ENCODE measurements around the gene METAP1.
"Not testable (repeated sequence)": the region's sequence is repeated elsewhere in the genome, so short reads cannot be mapped to it uniquely, and the experiment has no call there.

Gene METAP1

DNA sequence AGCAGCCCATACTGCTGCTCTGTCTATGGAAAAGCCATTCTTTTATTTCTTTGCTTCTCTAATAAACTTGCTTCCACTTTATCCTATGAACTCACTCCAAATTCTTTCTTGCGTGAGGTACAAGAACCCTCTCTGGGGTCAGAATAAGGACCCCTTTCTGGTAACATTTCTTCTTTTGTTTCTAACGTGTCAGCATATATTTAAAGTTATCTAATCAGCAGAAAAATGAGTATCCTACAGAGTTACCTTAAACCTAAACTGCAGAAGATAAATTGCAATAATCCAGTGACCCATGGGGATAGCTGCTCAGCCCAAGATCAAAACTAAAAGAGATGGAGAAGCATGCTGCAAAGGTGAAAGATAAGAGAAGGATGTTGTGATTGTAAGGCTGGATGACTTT lies 89.1 kb downstream of the METAP1 start:
- H3K4me3 ChIP-seq (ENCODE audit: low read length), result no peak overlapping the region
- no peaks in the 10 kb centered on the region for H3K27me3 ChIP-seq (ENCODE audit: insufficient read depth, low read length)
- peaks cover 66% of the 10 kb centered on the region for H3K36me3 ChIP-seq (ENCODE audit: insufficient read depth, low read depth, low read length)
- H3K4me1 ChIP-seq (ENCODE audit: insufficient read depth, low read length), result no peaks in the 10 kb centered on the region
- H3K9ac ChIP-seq (ENCODE audit: low read depth, low read length), result no peak overlapping the region
- H3K27ac ChIP-seq (ENCODE audit: low read length), result no peak overlapping the region
- H3K9me3 ChIP-seq (ENCODE audit: insufficient read depth, low read depth, low read length), result no peaks in the 10 kb centered on the region

DNA sequence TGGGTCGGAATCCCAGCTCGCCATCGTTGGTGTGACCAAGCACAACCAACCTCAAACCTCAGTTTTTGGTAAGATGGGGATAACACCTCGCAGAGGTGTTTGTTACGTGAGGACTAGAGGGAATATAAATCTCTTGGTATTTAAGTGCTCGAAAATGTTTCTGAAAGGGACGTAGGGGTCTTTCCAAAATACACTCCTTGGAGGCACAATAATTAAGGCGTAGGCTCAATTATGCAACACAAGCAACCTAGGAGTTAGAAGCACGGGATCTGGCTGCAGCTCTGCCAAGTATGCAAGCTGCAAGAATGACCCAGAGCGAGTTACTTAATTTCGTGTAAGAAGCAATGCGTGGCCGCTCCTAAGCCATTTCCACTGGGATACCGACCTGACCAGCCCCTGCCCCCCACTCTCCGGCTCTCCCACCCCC lies 92.5 kb downstream of the METAP1 start:
- peak overlapping the region; percentile 82 for H3K27ac ChIP-seq (ENCODE audit: low read length)
- peaks cover 32% of the 10 kb centered on the region for H3K36me3 ChIP-seq (ENCODE audit: insufficient read depth, low read depth, low read length)
- peak overlapping the region; percentile 80 for H3K4me3 ChIP-seq (ENCODE audit: low read length)

DNA sequence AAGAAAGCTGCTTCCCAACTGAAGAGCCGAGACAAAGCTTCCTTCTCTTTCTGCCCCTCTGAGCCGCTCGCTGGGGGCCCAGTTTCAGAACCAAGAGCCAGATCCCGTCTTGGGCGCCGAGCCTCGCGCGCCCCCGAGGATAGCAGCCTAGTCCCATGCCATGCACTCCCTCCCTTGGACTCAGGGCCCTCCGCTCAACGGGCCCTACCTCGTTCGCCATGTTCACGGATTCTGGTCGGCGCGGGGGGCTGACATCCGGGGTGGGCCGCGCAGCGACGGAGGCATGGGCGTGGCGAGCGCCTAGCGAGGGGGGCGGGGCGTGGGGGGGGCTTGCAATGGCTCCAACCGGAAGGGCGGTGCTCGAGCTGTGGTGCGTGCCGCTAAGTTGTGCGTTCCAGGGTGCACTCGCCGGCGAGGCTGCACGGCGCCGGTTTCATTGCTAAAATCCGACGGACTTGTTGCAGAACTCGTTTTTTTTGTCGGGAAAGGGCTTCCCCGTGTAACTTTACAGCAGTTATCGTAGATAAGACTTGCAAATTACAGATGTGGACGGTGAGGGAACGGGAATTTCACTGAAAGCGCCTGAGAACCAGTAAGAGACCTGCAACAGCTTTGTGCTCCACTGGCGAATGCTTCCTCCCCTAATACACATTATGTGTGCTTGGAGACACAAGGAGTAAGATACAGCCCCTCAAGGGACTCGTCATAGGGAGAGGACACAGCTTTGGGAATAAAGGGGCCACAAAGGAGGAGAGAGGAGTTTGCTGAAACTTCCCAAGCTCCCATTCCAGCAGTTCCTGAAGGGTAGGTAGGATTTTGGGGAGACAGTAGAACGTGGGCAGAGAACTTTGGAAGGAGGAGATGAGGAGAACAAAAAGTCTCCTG lies 93.2 kb downstream of the METAP1 start, which contains the start of gene ADH5:
Gene ADH5, minus strand, starts transcription at position 308 of the 885 bp plus-strand sequence. Its CDS starts 88 bp downstream, at position 220.
- peaks cover 25% of the 10 kb centered on the region for H3K36me3 ChIP-seq (ENCODE audit: insufficient read depth, low read depth, low read length)
- peak within 1 kb of the TSS; percentile 80 for H3K4me3 ChIP-seq (ENCODE audit: low read length)
- peak within 1 kb of the TSS; percentile 94 for H3K9ac ChIP-seq (ENCODE audit: low read depth, low read length)
- H3K27ac ChIP-seq (ENCODE audit: low read length), result peak within 1 kb of the TSS; percentile 97
- H3K27me3 ChIP-seq (ENCODE audit: insufficient read depth, low read length), result no peaks in the 10 kb centered on the region
- no peaks in the 10 kb centered on the region for H3K9me3 ChIP-seq (ENCODE audit: insufficient read depth, low read depth, low read length)
- H3K4me1 ChIP-seq (ENCODE audit: insufficient read depth, low read length), result peaks cover 9% of the 10 kb centered on the region; the same call in 1 of the 2 replicates

More for the DNA sequence above, 92.5 kb downstream of the METAP1 start:
- Histone ChIP-seq H3K4me1 (ENCODE audit: insufficient read depth, low read length) (peaks cover 9% of the 10 kb centered on the region; the same call in 1 of the 2 replicates), H3K9me3 (ENCODE audit: insufficient read depth, low read depth, low read length) (no peaks in the 10 kb centered on the region), H3K9ac (ENCODE audit: low read depth, low read length) (peak overlapping the region; percentile 94), H3K27me3 (ENCODE audit: insufficient read depth, low read length) (no peaks in the 10 kb centered on the region)

DNA sequence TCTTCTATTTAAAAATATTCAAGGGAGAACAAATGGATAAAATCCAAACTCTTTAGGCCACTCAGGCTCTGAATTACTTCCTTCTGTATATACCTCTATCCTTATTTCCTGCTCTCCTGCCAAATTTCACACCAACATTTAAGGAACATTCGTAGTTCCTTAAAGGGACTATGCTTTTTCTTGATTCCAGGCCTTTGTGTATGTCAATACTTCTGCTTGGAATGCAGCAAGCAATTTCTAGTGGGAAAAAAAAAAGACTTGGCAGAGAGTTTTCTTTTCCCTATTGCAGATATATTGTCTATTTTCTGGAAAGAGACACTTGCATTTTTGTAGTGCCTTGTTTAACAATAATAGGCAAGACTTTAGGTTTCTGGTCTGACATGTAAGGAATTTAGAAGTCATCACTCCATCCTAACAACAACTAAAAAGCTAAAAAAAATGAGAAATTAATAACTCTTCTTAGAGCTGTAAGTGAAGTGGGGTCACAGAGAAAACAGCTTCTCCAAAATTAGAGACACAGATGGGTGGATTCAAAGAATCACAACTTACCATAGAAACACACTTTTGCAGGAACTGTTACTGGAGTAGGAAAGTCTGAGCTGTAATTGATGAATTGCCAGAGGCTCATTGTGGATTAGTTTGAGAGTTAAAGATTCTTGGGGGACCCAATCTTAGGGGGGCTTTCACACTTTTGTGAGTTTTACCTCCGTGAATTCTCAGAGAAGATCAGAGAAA lies 95.1 kb downstream of the METAP1 start:
- no peaks in the 10 kb centered on the region for H3K9me3 ChIP-seq (ENCODE audit: insufficient read depth, low read depth, low read length)
- H3K9ac ChIP-seq (ENCODE audit: low read depth, low read length), result peak overlapping the region; percentile 19; the same call in 1 of the 2 replicates

DNA sequence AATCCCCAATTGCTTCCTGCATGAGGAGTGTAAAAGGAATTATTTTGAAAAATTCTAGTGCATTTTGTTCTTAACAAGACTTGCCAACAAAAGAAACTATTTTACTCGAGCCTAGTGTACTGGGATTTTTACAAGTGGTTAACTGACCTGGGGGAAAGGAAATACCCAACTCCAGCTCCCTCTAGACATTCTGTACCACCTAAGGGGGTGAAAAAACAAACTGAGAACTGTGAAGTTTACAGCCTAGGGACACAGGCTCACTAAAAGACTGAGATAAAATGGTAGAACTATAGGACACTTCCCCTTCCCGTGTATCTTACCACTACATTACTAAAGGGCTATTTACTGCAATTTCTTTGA lies 95.7 kb downstream of the METAP1 start:
- peaks cover 9% of the 10 kb centered on the region; the same call in 1 of the 2 replicates for H3K4me1 ChIP-seq (ENCODE audit: insufficient read depth, low read length)
- H3K9ac ChIP-seq (ENCODE audit: low read depth, low read length), result peak overlapping the region; percentile 19; the same call in 1 of the 2 replicates
- no peak overlapping the region for H3K27ac ChIP-seq (ENCODE audit: low read length)
- no peaks in the 10 kb centered on the region for H3K9me3 ChIP-seq (ENCODE audit: insufficient read depth, low read depth, low read length)
- 0 out of 2 replicates have a peak, but pooled peaks cover 3% of the 10 kb centered on the region for H3K36me3 ChIP-seq (ENCODE audit: insufficient read depth, low read depth, low read length)
- peak overlapping the region; percentile 80; the same call in 1 of the 2 replicates for H3K4me3 ChIP-seq (ENCODE audit: low read length)
- H3K27me3 ChIP-seq (ENCODE audit: insufficient read depth, low read length), result no peaks in the 10 kb centered on the region

More for the DNA sequence above, 95.1 kb downstream of the METAP1 start:
- H3K4me3 ChIP-seq (ENCODE audit: low read length), result peak overlapping the region; percentile 80; the same call in 1 of the 2 replicates
- H3K4me1 ChIP-seq (ENCODE audit: insufficient read depth, low read length), result peaks cover 9% of the 10 kb centered on the region; the same call in 1 of the 2 replicates
- no peaks in the 10 kb centered on the region for H3K27me3 ChIP-seq (ENCODE audit: insufficient read depth, low read length)
- peaks cover 6% of the 10 kb centered on the region; the same call in 1 of the 2 replicates for H3K36me3 ChIP-seq (ENCODE audit: insufficient read depth, low read depth, low read length)
- no peak overlapping the region for H3K27ac ChIP-seq (ENCODE audit: low read length)

DNA sequence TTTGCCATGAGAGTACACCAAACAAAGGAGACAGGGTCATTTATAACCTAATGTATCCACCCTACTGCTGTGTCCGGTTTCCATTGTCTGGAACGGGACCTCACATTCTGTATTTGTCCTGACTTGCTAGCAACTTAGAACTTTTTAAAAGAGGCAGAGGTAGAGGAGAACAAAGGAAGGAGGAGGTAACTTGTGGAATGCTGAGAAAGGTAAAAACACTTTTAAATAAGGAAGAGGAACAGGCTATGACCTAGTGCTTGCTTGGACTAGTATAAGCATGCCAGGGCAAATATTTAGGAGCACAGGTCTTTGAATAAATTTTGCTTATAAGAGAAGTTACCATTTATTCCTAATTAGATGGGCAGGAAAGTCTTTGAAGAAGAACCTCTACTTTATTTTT lies 96.3 kb downstream of the METAP1 start:
- H3K9ac ChIP-seq (ENCODE audit: low read depth, low read length); H3K4me3 ChIP-seq (ENCODE audit: low read length); H3K27ac ChIP-seq (ENCODE audit: low read length); H3K27me3 ChIP-seq (ENCODE audit: insufficient read depth, low read length); H3K36me3 ChIP-seq (ENCODE audit: insufficient read depth, low read depth, low read length); H3K4me1 ChIP-seq (ENCODE audit: insufficient read depth, low read length); H3K9me3 ChIP-seq (ENCODE audit: insufficient read depth, low read depth, low read length): not testable (repeated sequence)

DNA sequence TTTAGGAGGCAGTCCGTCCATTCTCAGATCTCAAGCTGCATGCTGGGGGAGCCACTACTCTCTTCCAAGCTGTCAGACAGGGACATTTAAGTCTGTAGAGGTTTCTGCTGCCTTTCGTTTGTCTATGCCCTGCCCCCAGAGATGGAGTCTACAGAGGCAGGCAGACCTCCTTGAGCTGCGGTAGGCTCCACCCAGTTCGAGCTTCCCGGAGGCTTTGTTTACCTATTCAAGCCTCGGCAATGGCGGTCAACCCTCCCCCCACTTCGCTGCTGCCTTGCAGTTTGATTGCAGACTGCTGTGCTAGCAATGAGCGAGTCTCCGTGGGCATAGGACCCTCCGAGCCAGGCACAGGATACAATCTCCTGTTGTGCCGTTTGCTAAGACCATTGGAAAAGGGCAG lies 103.8 kb downstream of the METAP1 start:
- Histone ChIP-seq H3K9ac (ENCODE audit: low read depth, low read length) (no peak overlapping the region), H3K9me3 (ENCODE audit: insufficient read depth, low read depth, low read length) (peaks cover 9% of the 10 kb centered on the region), H3K27me3 (ENCODE audit: insufficient read depth, low read length) (no peaks in the 10 kb centered on the region), H3K4me3 (ENCODE audit: low read length) (no peak overlapping the region), H3K27ac (ENCODE audit: low read length) (no peak overlapping the region), H3K36me3 (ENCODE audit: insufficient read depth, low read depth, low read length) (no peaks in the 10 kb centered on the region), H3K4me1 (ENCODE audit: insufficient read depth, low read length) (no peaks in the 10 kb centered on the region)

DNA sequence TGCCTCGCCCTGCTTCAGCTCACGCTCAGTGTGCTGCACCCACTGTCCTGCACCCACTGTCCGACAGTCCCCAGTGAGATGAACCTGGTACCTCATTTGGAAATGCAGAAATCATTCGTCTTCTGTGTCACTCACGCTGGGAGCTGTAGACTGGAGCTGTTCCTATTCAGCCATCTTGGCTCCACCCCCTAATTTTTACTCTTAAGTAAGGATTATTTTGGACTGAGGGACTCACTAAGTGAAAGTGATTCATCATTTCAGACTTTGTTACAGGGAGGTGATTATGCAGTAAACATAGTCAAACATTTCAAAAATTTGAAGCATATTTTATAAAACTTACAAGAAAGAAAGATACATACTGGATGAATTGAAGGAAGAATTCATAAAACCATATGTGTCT lies 104.3 kb downstream of the METAP1 start:
- H3K4me1 ChIP-seq (ENCODE audit: insufficient read depth, low read length); H3K9ac ChIP-seq (ENCODE audit: low read depth, low read length); H3K4me3 ChIP-seq (ENCODE audit: low read length): not testable (repeated sequence)

DNA sequence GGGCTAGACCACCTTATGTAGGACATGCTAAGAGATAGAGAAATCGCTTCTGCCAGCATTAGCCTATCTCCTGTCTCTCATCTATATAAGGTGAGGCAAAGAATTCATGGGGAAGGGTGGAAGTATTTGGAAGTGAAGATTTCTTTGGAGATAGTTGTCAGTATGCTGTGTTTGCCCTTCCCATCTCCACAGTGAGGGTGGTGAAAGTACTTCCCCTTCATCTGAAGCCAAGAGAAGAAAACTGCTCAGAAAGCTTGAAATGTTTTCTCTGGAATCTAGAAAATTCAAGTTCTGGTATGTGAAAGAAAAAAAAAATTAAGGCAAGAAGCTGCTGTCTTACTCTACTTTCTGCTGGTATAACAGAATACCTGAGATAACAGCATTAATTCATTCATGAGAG lies 105.4 kb downstream of the METAP1 start:
- Histone ChIP-seq H3K9me3 (ENCODE audit: insufficient read depth, low read depth, low read length) (peaks cover 9% of the 10 kb centered on the region), H3K4me1 (ENCODE audit: insufficient read depth, low read length) (no peaks in the 10 kb centered on the region), H3K36me3 (ENCODE audit: insufficient read depth, low read depth, low read length) (no peaks in the 10 kb centered on the region), H3K4me3 (ENCODE audit: low read length) (no peak overlapping the region), H3K27me3 (ENCODE audit: insufficient read depth, low read length) (no peaks in the 10 kb centered on the region), H3K9ac (ENCODE audit: low read depth, low read length) (no peak overlapping the region), H3K27ac (ENCODE audit: low read length) (no peak overlapping the region)

More for the DNA sequence above, 104.3 kb downstream of the METAP1 start:
- H3K27ac ChIP-seq (ENCODE audit: low read length); H3K36me3 ChIP-seq (ENCODE audit: insufficient read depth, low read depth, low read length); H3K9me3 ChIP-seq (ENCODE audit: insufficient read depth, low read depth, low read length); H3K27me3 ChIP-seq (ENCODE audit: insufficient read depth, low read length): not testable (repeated sequence)

DNA sequence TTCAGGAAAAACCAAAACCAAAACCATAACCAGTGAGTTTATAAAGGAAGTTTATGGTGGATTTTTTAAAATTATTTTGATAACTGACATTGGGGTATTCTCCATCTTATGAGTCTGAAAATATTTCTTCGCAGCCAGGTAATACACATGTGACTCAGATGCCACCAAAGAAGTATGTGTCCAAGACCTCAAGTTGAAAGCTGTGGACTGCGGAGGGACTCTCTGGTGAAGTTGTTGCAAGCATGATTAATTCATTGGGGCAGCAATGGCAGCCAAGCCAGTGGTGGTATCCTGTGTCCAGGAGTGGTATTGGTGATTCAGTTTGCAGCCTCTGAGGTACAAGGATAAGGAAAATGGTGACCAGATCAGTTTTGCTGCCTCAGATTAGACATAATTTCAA lies 107.1 kb downstream of the METAP1 start:
- H3K36me3 ChIP-seq (ENCODE audit: insufficient read depth, low read depth, low read length), result no peaks in the 10 kb centered on the region
- no peak overlapping the region for H3K27ac ChIP-seq (ENCODE audit: low read length)
- H3K4me3 ChIP-seq (ENCODE audit: low read length), result no peak overlapping the region
- no peaks in the 10 kb centered on the region for H3K27me3 ChIP-seq (ENCODE audit: insufficient read depth, low read length)
- H3K9ac ChIP-seq (ENCODE audit: low read depth, low read length), result no peak overlapping the region
- peaks cover 9% of the 10 kb centered on the region for H3K9me3 ChIP-seq (ENCODE audit: insufficient read depth, low read depth, low read length)
- no peaks in the 10 kb centered on the region for H3K4me1 ChIP-seq (ENCODE audit: insufficient read depth, low read length)

DNA sequence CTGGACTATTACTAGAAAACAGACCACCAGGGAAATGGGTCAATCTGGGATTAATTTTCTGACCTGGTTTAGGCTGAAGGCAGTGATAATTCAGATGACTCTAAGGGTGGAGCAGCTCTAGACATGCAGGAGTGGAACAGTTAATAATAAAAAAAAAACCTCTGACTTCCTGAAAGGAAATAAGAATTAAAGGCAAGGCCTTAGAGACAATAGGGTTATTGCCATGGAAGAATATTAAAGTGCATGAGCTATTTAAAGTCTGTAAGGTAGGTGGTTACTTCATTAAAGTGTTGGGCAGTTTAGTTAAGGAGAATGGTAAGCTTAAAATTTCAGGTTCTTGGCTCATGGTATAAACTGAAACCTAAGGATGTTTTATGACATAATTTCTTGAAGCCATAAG lies 107.6 kb downstream of the METAP1 start:
- H3K36me3 ChIP-seq (ENCODE audit: insufficient read depth, low read depth, low read length), result no peaks in the 10 kb centered on the region
- peaks cover 9% of the 10 kb centered on the region for H3K9me3 ChIP-seq (ENCODE audit: insufficient read depth, low read depth, low read length)
- H3K4me3 ChIP-seq (ENCODE audit: low read length), result no peak overlapping the region
- no peaks in the 10 kb centered on the region for H3K4me1 ChIP-seq (ENCODE audit: insufficient read depth, low read length)
- no peak overlapping the region for H3K27ac ChIP-seq (ENCODE audit: low read length)
- no peaks in the 10 kb centered on the region for H3K27me3 ChIP-seq (ENCODE audit: insufficient read depth, low read length)
- H3K9ac ChIP-seq (ENCODE audit: low read depth, low read length), result no peak overlapping the region

Measured in iPS-20b (cell line).